Suprapubic skin (tissue), 4 donors: ENCODE measurements around the gene FXYD4. TPM values are rescaled to one million over a fixed set of nuclear protein-coding genes. Genes with fewer than 3 reads are reported as not detected.

Source experiments
- DNase-seq, 2 donors: peaks; one replicate each; pipeline ENCODE4 v3.0.0-alpha.2; 2019; ENCODE audit warnings: low spot score in 2 of 2
- H3K27ac ChIP-seq: fragments of 200-600 bp; sonication (generic); one replicate; pipeline ENCODE4 v1.5.1; 2019
- H3K27me3 ChIP-seq: fragments of 200-600 bp; sonication (generic); one replicate; pipeline ENCODE4 v1.5.1; 2019
- H3K36me3 ChIP-seq: fragments of 200-600 bp; sonication (generic); one replicate; pipeline ENCODE4 v1.5.1; 2019
- H3K4me1 ChIP-seq: fragments of 200-600 bp; sonication (generic); one replicate; pipeline ENCODE4 v1.5.1; 2019
- H3K4me3 ChIP-seq: fragments of 200-600 bp; sonication (generic); one replicate; pipeline ENCODE4 v1.5.1; 2019; ENCODE audit warnings: mild to moderate bottlenecking
- H3K9me3 ChIP-seq: fragments of 200-600 bp; sonication (generic); one replicate; pipeline ENCODE4 v1.5.1; 2019
- EP300 ChIP-seq: sonication (generic); formaldehyde crosslinking; IDR thresholded peaks from one replicate; pipeline ENCODE4 v1.6.1; 2017; ENCODE audit warnings: antibody characterized with exemption
- POLR2A ChIP-seq, 2 donors: fragments of 450-650 bp; IDR thresholded peaks; one replicate each; pipeline ENCODE4 v1.6.1; 2017; ENCODE audit warnings: antibody characterized with exemption in 2 of 2, mild to moderate bottlenecking in 2 of 2, moderate library complexity in 2 of 2
- POLR2AphosphoS5 ChIP-seq, 3 donors: sonication (generic); formaldehyde crosslinking; IDR thresholded peaks; one replicate each; pipeline ENCODE4 v1.6.1; 2017; ENCODE audit warnings: antibody characterized with exemption in 3 of 3
- WGBS: methylation state at CpG from one replicate; pipeline ENCODE4 v1.1.5; 2018; 5-methylcytosine and 5-hydroxymethylcytosine counted together
- total RNA-seq, 4 donors: library from RNA; depleted of rRNA; stranded (reverse); fragments of >200 nt; gene quantifications; one replicate each; pipeline ENCODE4 v1.1.0, GENCODE V29; 2016
- TF ChIP-seq, protein P1 (sequence below), 2 donors: fragments of 200-600 bp in 1 of 2; fragments of 450-650 bp in 1 of 2; sonication (generic) in 1 of 2; IDR thresholded peaks; one replicate each; pipeline ENCODE4 v1.5.1; 2016 to 2019; ENCODE audit warnings: antibody characterized with exemption in 2 of 2, mild to moderate bottlenecking in 1 of 2, moderate library complexity in 1 of 2

FXYD4 gene
- total RNA-seq, 4 donors from 2014 or later, result not detected

- WGBS, result 89% methylated on average over 22 of the region's 29 CpGs
- TF ChIP-seq POLR2AphosphoS5 (IDR thresholded peaks at IDR 0.05) (no peak), POLR2A (IDR thresholded peaks at IDR 0.05) (no peak), EP300 (no peak)
- TF ChIP-seq, protein P1, sequence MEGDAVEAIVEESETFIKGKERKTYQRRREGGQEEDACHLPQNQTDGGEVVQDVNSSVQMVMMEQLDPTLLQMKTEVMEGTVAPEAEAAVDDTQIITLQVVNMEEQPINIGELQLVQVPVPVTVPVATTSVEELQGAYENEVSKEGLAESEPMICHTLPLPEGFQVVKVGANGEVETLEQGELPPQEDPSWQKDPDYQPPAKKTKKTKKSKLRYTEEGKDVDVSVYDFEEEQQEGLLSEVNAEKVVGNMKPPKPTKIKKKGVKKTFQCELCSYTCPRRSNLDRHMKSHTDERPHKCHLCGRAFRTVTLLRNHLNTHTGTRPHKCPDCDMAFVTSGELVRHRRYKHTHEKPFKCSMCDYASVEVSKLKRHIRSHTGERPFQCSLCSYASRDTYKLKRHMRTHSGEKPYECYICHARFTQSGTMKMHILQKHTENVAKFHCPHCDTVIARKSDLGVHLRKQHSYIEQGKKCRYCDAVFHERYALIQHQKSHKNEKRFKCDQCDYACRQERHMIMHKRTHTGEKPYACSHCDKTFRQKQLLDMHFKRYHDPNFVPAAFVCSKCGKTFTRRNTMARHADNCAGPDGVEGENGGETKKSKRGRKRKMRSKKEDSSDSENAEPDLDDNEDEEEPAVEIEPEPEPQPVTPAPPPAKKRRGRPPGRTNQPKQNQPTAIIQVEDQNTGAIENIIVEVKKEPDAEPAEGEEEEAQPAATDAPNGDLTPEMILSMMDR (IDR thresholded peaks at IDR 0.05), result no peak
- Histone ChIP-seq H3K9me3 (no peaks in the 10 kb centered on the region), H3K27ac (no peak overlapping the region), H3K4me3 (no peak overlapping the region), H3K36me3 (peaks cover 74% of the 10 kb centered on the region), H3K27me3 (no peaks in the 10 kb centered on the region), H3K4me1 (peaks cover 22% of the 10 kb centered on the region)
- DNase-seq, result no peak
These were observed 15.7 kb downstream of the FXYD4 start for GRCh38 chr10:43386981-43387677.

- H3K9me3 ChIP-seq, result no peaks in the 10 kb centered on the region
- H3K27ac ChIP-seq, result no peak overlapping the region
- WGBS, result 68% methylated on average over 5 of the region's 5 CpGs
- TF ChIP-seq POLR2A (IDR thresholded peaks at IDR 0.05) (no peak), EP300 (no peak), POLR2AphosphoS5 (IDR thresholded peaks at IDR 0.05) (no peak)
- TF ChIP-seq, protein P1 (IDR thresholded peaks at IDR 0.05), result no peak
- H3K4me3 ChIP-seq, result no peak overlapping the region
- no peaks in the 10 kb centered on the region for H3K27me3 ChIP-seq
- H3K36me3 ChIP-seq, result peaks cover 79% of the 10 kb centered on the region
- DNase-seq, result no peak
- peaks cover 27% of the 10 kb centered on the region for H3K4me1 ChIP-seq
These were observed 16.2 kb downstream of the FXYD4 start for GRCh38 chr10:43387678-43388032.

GRCh38 chr10:43389867-43390266, 18.4 kb downstream of the FXYD4 start:
- Histone ChIP-seq H3K36me3 (peaks cover 99% of the 10 kb centered on the region), H3K4me3 (no peak overlapping the region), H3K4me1 (peaks cover 44% of the 10 kb centered on the region), H3K9me3 (no peaks in the 10 kb centered on the region), H3K27ac (no peak overlapping the region), H3K27me3 (no peaks in the 10 kb centered on the region)
- 75% methylated on average over 3 of the region's 3 CpGs for WGBS
- no peak for TF ChIP-seq POLR2AphosphoS5 (IDR thresholded peaks at IDR 0.05)
- TF ChIP-seq, protein P1 (IDR thresholded peaks at IDR 0.05), result no peak
- TF ChIP-seq EP300, result no peak
- no peak for TF ChIP-seq POLR2A (IDR thresholded peaks at IDR 0.05)
- DNase-seq, result no peak

DNA sequence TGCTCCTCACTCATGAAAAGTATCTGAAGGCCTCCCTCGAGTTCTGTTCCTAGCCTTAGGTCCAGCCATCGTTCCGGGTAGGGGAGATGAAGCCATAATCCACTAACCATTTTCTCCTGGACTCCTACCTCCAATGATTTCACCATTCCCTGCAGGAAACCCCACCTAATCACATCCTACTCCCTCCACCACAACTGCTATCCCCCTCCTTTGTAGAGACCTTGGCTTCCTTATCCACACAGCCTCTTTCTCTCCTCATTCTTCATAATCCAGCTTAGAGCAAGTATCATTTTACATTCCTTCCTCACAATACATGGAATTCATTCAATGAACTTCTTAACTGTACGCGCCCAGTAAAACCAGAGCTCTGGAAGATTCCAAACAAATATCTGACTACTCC, 18.9 kb downstream of the FXYD4 start:
- peaks cover 97% of the 10 kb centered on the region for H3K36me3 ChIP-seq
- TF ChIP-seq EP300 (no peak), POLR2A (IDR thresholded peaks at IDR 0.05) (no peak), POLR2AphosphoS5 (IDR thresholded peaks at IDR 0.05) (no peak)
- TF ChIP-seq, protein P1 (IDR thresholded peaks at IDR 0.05), result no peak
- WGBS, result 79% methylated on average over 5 of the region's 5 CpGs
- DNase-seq, result no peak
- H3K9me3 ChIP-seq, result no peaks in the 10 kb centered on the region
- no peak overlapping the region for H3K4me3 ChIP-seq
- peaks cover 49% of the 10 kb centered on the region for H3K4me1 ChIP-seq
- H3K27ac ChIP-seq, result no peak overlapping the region
- H3K27me3 ChIP-seq, result no peaks in the 10 kb centered on the region

DNA sequence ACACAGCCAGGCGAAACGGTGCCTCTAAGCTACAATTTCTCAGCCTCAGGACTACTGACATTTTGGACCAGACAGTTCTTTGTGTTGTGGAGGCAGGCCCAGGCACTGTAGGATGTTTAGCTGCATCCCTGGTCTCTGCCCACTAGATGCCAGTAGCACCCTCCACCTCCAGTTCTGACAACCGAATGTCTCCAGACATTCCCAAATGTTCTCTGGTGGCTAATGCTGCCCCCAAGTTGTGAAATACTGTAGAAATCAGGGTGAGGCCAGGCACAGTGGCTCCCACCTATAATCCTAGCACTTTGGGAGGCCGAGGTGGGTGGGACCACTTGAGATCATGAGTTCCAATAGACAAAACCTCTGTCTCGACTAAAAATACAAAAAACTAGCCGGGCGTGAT, 19.3 kb downstream of the FXYD4 start:
- TF ChIP-seq, protein P1 (IDR thresholded peaks at IDR 0.05), result peak; percentile 15 to 47
- TF ChIP-seq POLR2A (IDR thresholded peaks at IDR 0.05), result no peak
- Histone ChIP-seq H3K9me3 (no peaks in the 10 kb centered on the region), H3K27ac (no peak overlapping the region), H3K27me3 (no peaks in the 10 kb centered on the region), H3K4me1 (peaks cover 53% of the 10 kb centered on the region), H3K4me3 (no peak overlapping the region), H3K36me3 (peaks cover 92% of the 10 kb centered on the region)
- DNase-seq, result peak in 1 of 2 donors; percentile 49
- 71% methylated on average over 7 of the region's 7 CpGs for WGBS
